ENCODE measurements around the gene HP.

The HP gene

GRCh38 chr16:72025404-72026114 lies 28.7 kb upstream of the HP start:
- no peak for TF ChIP-seq CTCF (IDR thresholded peaks at IDR 0.05; ENCODE audit: insufficient read depth, missing control alignments)
- no peak for FAIRE-seq

DNA sequence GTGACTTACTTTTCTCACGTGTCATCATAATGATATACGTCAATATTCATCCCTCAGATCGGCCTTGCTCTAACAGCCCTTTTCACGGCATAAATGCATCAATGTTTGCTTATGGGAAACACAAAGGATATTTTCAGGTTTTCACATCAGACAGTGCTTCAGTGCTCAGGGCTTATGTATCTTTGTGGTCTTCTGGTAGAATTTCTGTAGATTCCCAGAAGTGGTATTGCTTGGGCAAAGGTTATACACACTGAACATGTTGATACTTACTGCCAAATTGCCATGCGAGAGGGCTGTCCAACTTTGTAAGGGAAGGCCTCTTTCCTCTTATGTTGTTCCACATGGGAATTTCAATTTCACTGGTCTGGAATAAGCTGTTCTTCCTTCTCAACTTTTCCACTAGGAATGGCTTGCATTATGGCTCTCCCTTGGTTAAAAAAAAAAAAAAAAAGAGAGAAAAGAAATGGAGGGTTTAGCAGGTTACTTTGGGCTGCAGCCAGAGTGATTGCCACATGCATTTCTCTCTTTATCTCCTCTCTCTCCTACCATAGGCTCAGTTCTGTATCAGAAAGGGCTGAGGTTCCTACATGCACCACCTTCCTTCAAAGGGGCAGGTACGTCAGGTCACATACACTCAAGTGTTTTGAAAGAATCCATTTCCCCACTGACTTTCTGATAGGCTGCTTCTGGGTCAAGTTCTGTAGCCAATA lies 26.5 kb upstream of the HP start:
- DNase-seq (ENCODE audit: insufficient read length, low spot score) (no peak), FAIRE-seq (no peak)
- no peak for TF ChIP-seq CTCF (IDR thresholded peaks at IDR 0.05; ENCODE audit: insufficient read depth, missing control alignments)

More at GRCh38 chr16:72025404-72026114, 28.7 kb upstream of the HP start:
- no peak for DNase-seq (ENCODE audit: insufficient read length, low spot score)

GRCh38 chr16:72029567-72030271 lies 24.6 kb upstream of the HP start:
- DNase-seq (ENCODE audit: insufficient read length, low spot score) (no peak), FAIRE-seq (no peak)
- TF ChIP-seq CTCF (IDR thresholded peaks at IDR 0.05; ENCODE audit: insufficient read depth, missing control alignments): no peak

- FAIRE-seq (no peak), DNase-seq (ENCODE audit: insufficient read length, low spot score) (no peak)
- no peak for TF ChIP-seq CTCF (IDR thresholded peaks at IDR 0.05; ENCODE audit: insufficient read depth, missing control alignments)
These were observed 20.9 kb upstream of the HP start for GRCh38 chr16:72033437-72033836.

DNA sequence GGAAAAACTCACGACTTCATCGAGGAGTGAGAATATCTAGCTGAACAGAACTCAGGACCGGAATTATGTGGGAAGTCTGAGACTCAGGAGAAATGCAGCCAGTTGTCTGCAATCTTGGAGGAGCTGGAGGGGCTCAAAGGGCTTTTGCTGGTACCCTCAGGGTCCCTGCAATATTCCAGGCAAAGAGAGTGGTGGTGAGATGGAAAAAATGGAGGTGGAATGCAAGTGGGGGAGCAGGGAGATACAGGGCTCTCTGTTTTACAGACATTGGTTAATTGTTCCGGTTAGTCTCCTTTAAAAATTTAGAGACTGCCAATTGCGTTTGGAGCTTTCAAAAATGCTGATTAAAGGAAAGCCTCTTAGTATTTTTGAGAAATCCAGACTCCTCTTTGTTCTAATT lies 18.2 kb upstream of the HP start:
- no peak for FAIRE-seq
- TF ChIP-seq CTCF (IDR thresholded peaks at IDR 0.05; ENCODE audit: insufficient read depth, missing control alignments): no peak
- no peak for DNase-seq (ENCODE audit: insufficient read length, low spot score)

GRCh38 chr16:72042157-72042660 lies 12.1 kb upstream of the HP start:
- DNase-seq (ENCODE audit: insufficient read length, low spot score) (no peak), FAIRE-seq (no peak)
- TF ChIP-seq CTCF (IDR thresholded peaks at IDR 0.05; ENCODE audit: insufficient read depth, missing control alignments): no peak

Measured in D721Med (cell line).